Adipocyte (in vitro differentiated cells): Measurements from ENCODE around the gene CNN2.
"Not testable (repeated sequence)": the region's sequence is repeated elsewhere in the genome, so short reads cannot be mapped to it uniquely, and the experiment has no call there.

Source experiments
- DNase-seq: peaks from one replicate; pipeline ENCODE4 v3.0.0-alpha.2; 2015; ENCODE audit warnings: low read depth
- H3K27me3 ChIP-seq: replicated peaks from 2 replicates; pipeline ENCODE4 v1.7.0; 2013; ENCODE audit warnings: mild to moderate bottlenecking, low read length, moderate library complexity; ENCODE audit not compliant: control insufficient read depth, insufficient read depth
- H3K36me3 ChIP-seq: 2 replicates; pipeline ENCODE4 v1.7.0; 2013; ENCODE audit warnings: low read length, mild to moderate bottlenecking, moderate library complexity; ENCODE audit not compliant: control insufficient read depth, insufficient read depth, severe bottlenecking
- H3K4me1 ChIP-seq: 2 replicates; pipeline ENCODE4 v1.7.0; 2013; ENCODE audit warnings: mild to moderate bottlenecking, low read length, moderate library complexity; ENCODE audit not compliant: control insufficient read depth, insufficient read depth
- H3K4me3 ChIP-seq: 2 replicates; pipeline ENCODE4 v1.7.0; 2013; ENCODE audit warnings: mild to moderate bottlenecking, low read length, moderate library complexity
- H3K9ac ChIP-seq: 2 replicates; pipeline ENCODE4 v1.7.0; 2013; ENCODE audit warnings: mild to moderate bottlenecking, low read length, moderate library complexity
- H3K9me3 ChIP-seq: 2 replicates; pipeline ENCODE4 v1.7.0; 2013; ENCODE audit warnings: mild to moderate bottlenecking, low read length, moderate library complexity; ENCODE audit not compliant: control insufficient read depth

The CNN2 gene

GRCh38 chr19:1023883-1024188, 2.6 kb upstream of the CNN2 start:
- not testable (repeated sequence) for H3K36me3 ChIP-seq, H3K9me3 ChIP-seq, H3K4me3 ChIP-seq, DNase-seq, H3K9ac ChIP-seq, H3K27me3 ChIP-seq
- H3K4me1 ChIP-seq = peaks cover 12% of the 10 kb centered on the region

DNA sequence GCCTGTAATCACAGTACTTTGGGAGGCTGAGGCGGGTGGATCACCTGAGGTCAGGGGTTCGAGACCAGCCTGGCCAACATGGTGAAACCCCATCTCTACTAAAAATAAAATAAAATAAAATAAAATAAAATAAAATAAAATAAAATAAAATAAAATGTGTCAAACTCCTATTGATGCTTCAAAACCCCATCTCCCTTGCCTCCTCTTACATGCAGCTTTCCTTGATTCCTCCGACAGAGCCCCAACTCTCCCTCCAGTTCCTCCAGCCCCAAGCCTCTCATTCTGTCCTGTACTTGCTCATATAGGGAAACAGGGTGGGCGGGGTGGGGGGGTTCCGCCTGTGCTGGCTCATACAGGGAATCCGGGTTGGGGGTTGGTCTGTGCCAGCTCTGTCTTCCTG, 1.3 kb upstream of the CNN2 start:
- DNase-seq, H3K9me3 ChIP-seq: not testable (repeated sequence)

DNA sequence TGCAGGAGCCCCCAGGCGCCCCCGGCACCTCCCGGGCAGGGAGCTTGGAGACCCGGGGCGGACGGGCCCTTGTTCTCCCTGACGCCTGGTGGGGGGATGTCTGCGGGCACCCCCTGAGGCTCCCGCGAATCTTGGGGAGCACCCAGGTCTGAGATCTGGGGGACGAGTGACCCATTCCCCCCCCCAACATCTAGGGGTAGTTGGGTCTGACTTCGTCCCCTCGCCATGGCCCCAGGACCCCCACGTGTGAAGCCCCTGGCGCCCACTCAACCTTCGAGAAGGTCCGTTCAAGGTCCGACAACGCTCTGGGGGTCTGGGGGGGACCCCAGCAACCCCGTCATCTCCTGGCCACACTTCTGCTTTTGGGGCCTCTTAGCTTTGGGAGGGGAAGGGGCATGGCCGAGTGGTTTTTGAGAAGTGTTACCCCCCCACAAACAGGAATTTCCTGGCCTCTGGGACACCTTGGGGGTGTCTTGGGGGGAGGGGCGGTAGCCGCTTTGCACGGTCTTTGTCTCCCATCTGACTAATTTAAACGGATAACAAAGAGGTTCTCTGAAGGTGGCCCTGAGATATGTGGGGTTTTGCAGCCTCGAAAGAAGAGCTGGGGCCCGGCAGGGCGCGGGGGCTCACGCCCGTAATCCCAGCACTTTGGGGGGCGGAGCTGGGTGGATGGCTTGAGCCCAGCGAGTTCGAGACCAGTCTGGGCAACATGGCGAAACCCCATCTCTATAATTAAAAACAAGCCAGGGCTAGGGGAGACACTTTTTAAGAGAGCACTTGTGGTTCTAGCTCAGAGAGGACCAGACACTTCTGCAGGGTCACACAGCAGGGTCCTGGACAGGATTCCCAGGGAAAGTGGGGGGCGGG, 608 bp downstream of the CNN2 start:
- Histone ChIP-seq H3K9me3 (no peaks in the 10 kb centered on the region), H3K4me3 (peak overlapping the region; percentile 99), H3K36me3 (peaks cover 9% of the 10 kb centered on the region), H3K27me3 (no peaks in the 10 kb centered on the region), H3K4me1 (peaks cover 16% of the 10 kb centered on the region), H3K9ac (peak overlapping the region; percentile 100)
- DNase-seq = peak; percentile 48

More for the DNA sequence above, 1.3 kb upstream of the CNN2 start:
- H3K4me1 ChIP-seq = peaks cover 15% of the 10 kb centered on the region
- not testable (repeated sequence) for H3K9ac ChIP-seq, H3K4me3 ChIP-seq, H3K36me3 ChIP-seq, H3K27me3 ChIP-seq

DNA sequence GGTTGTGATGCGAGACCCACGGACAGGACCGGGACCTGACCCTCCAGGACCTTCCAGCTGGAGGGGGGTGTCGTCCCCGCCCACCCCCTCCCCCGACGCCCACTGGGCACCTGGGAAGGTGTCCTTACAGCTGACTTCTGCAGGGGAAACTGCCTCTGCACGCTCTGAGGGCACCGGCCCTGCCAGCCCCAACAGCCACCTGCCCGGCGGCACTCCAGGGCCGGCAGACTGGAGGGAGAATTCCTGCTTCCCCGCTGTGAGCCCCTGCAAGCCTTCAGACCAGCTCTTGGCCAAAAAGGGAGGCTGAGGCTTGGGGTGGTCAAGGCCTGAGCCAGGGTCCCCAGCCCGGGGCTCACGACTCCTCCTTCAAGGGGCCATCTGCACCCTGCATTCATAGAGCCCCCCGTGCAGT, 1.2 kb downstream of the CNN2 start:
- H3K4me1 ChIP-seq = peaks cover 16% of the 10 kb centered on the region
- H3K36me3 ChIP-seq = peaks cover 16% of the 10 kb centered on the region
- peak; percentile 36 for DNase-seq
- no peaks in the 10 kb centered on the region for H3K27me3 ChIP-seq
- H3K4me3 ChIP-seq = peak overlapping the region; percentile 99
- H3K9me3 ChIP-seq = no peaks in the 10 kb centered on the region
- H3K9ac ChIP-seq = peak overlapping the region; percentile 100

DNA sequence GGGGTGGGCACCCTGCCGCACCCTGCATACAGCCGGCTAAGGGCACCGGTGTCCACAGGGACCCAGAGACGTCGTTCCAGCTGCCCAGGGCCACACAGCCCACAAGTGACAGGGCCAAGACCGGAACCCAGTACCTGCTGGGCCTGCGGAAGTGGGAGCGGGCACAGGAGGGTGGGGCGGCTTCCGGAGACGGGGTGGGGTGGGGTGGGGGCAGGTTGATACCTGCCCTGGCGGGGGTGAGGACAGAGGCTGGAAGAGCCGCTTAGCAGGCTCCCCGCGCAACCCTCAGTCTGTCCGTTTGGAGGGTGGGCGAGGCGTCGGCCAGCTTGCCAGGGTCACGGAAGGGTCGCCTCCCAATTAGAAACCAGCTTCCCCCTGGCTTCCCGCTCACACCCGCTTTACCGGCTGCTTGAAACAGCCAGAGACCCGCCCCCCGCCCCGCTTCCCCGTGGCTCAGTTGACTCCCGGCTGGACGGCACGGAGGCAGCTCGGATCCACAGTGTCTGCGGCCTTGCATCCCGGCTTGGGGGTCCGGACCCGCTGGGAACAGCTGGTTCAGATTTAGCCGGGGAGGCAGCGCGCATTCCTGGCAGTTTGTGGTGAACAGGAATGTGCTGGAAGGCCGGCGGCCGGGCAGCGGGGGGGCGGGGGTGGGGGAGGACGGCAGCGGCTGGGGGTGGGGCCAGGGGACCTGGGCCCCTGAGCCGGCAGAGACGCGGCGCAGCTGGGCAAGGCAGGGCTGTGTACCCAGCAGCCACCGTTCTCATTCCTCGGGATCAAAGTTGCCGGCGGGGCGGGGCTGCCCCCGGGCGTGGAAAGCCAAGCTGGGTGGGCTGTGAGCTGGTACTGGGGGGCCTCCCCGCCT, 1.9 kb downstream of the CNN2 start:
- Histone ChIP-seq H3K27me3 (no peaks in the 10 kb centered on the region), H3K36me3 (peaks cover 22% of the 10 kb centered on the region), H3K4me1 (peaks cover 13% of the 10 kb centered on the region), H3K9ac (peak overlapping the region; percentile 100), H3K9me3 (no peaks in the 10 kb centered on the region), H3K4me3 (peak overlapping the region; percentile 99)
- DNase-seq = peak; percentile 98

GRCh38 chr19:1032264-1032867, 6.0 kb downstream of the CNN2 start:
- peaks cover 42% of the 10 kb centered on the region for H3K36me3 ChIP-seq
- no peaks in the 10 kb centered on the region for H3K9me3 ChIP-seq
- H3K27me3 ChIP-seq = no peaks in the 10 kb centered on the region
- no peak overlapping the region for H3K4me3 ChIP-seq
- peaks cover 13% of the 10 kb centered on the region for H3K4me1 ChIP-seq
- no peak for DNase-seq
- H3K9ac ChIP-seq = no peak overlapping the region

DNA sequence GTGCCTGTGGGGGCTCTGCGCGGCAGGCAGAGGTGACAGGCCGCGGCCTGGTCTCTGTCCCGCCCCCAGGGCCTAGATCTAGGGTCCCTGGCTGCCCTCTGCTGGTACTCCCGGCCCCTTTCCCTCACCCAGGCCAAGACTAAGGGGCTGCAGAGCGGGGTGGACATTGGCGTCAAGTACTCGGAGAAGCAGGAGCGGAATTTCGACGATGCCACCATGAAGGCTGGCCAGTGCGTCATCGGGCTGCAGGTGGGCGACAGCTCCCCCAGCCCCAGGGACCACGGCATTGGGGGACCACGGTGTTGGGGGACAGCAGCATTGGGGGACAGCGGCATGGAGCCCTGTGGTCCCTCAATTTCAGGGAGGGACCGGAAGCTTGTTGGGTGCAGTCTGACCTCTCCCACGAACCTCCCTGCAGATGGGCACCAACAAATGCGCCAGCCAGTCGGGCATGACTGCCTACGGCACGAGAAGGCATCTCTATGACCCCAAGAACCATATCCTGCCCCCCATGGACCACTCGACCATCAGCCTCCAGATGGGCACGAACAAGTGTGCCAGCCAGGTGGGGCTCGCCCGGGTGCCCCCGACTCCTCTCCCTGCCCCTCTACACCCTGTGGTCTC, 9.7 kb downstream of the CNN2 start:
- H3K4me1 ChIP-seq = peaks cover 16% of the 10 kb centered on the region
- no peak for DNase-seq
- peaks cover 49% of the 10 kb centered on the region for H3K36me3 ChIP-seq
- no peaks in the 10 kb centered on the region for H3K9me3 ChIP-seq
- no peak overlapping the region for H3K9ac ChIP-seq
- H3K4me3 ChIP-seq = no peak overlapping the region
- H3K27me3 ChIP-seq = no peaks in the 10 kb centered on the region

GRCh38 chr19:1037621-1038064, 11.2 kb downstream of the CNN2 start:
- Histone ChIP-seq H3K4me1 (peaks cover 30% of the 10 kb centered on the region), H3K36me3 (peaks cover 38% of the 10 kb centered on the region), H3K27me3 (no peaks in the 10 kb centered on the region), H3K9me3 (no peaks in the 10 kb centered on the region), H3K9ac (peak overlapping the region; percentile 20), H3K4me3 (no peak overlapping the region)
- DNase-seq = no peak

- peaks cover 35% of the 10 kb centered on the region for H3K4me1 ChIP-seq
- H3K36me3 ChIP-seq = peaks cover 30% of the 10 kb centered on the region
- peak overlapping the region; percentile 77 for H3K9ac ChIP-seq
- no peaks in the 10 kb centered on the region for H3K9me3 ChIP-seq
- peak; percentile 19 for DNase-seq
- H3K4me3 ChIP-seq = peak overlapping the region; percentile 85
- H3K27me3 ChIP-seq = no peaks in the 10 kb centered on the region
Measured at GRCh38 chr19:1038978-1039645, 12.7 kb downstream of the CNN2 start.

- Histone ChIP-seq H3K9ac (peak within 1 kb of the TSS; percentile 77), H3K4me3 (peak within 1 kb of the TSS; percentile 85), H3K36me3 (peaks cover 30% of the 10 kb centered on the region)
Measured at GRCh38 chr19:1039646-1040475, 13.5 kb downstream of the CNN2 start, which contains the start of gene ABCA7. Gene ABCA7 (plus strand): TSS chr19:1040107. CDS start chr19:1041362, 1,255 bp downstream.

More at GRCh38 chr19:1039646-1040475, 13.5 kb downstream of the CNN2 start, which contains the start of gene ABCA7:
- Histone ChIP-seq H3K9me3 (no peaks in the 10 kb centered on the region), H3K27me3 (no peaks in the 10 kb centered on the region), H3K4me1 (peaks cover 35% of the 10 kb centered on the region)
- DNase-seq = peak; percentile 97
